Testis (tissue), 3 donors: ENCODE data around the gene CRIM1. TPM values are rescaled to one million over a fixed set of nuclear protein-coding genes. Genes with fewer than 3 reads are reported as not detected.

Experiments used
- DNase-seq: peaks from one replicate; pipeline ENCODE4 v3.0.0-alpha.2; 2019
- H3K27ac ChIP-seq, 2 donors: fragments of 200-600 bp; sonication (generic); one replicate each; pipeline ENCODE4 v1.5.1; 2019
- H3K27me3 ChIP-seq: fragments of 200-600 bp; sonication (generic); one replicate; pipeline ENCODE4 v1.5.1; 2019
- H3K36me3 ChIP-seq: fragments of 200-600 bp; sonication (generic); one replicate; pipeline ENCODE4 v1.5.1; 2017; ENCODE audit warnings: low read depth; ENCODE audit errors: missing control alignments
- H3K4me1 ChIP-seq: fragments of 200-600 bp; sonication (generic); one replicate; pipeline ENCODE4 v1.5.1; 2019
- H3K4me3 ChIP-seq, 2 donors: fragments of 200-600 bp; sonication (generic); one replicate each; pipeline ENCODE4 v1.5.1; 2017 to 2019
- H3K9me3 ChIP-seq: fragments of 200-600 bp; sonication (generic); one replicate; pipeline ENCODE4 v1.5.1; 2017
- CTCF ChIP-seq, 3 experiments: fragments of 450-650 bp in 2 of 3; fragments of 200-600 bp in 1 of 3; sonication (generic) in 1 of 3; IDR thresholded peaks; one replicate each; pipeline ENCODE4 v1.5.1; 2016 to 2019; ENCODE audit warnings: antibody characterized with exemption in 3 of 3, mild to moderate bottlenecking in 2 of 3, moderate library complexity in 1 of 3
- POLR2A ChIP-seq: fragments of 450-650 bp; IDR thresholded peaks from one replicate; pipeline ENCODE4 v1.6.1; 2017; ENCODE audit warnings: antibody characterized with exemption, mild to moderate bottlenecking, moderate library complexity
- WGBS, 2 donors: methylation state at CpG; one replicate each; pipeline ENCODE4 v1.1.5; 2018; 5-methylcytosine and 5-hydroxymethylcytosine counted together
- intact Hi-C: fragments of 100-400 bp; cut with DNase I; formaldehyde crosslinking; loops from one replicate; pipeline ENCODE4 v1.15.1; 2023; ENCODE audit warnings: low total_unique reads
- polyA plus RNA-seq: library from polyadenylated mRNA; stranded (reverse); fragments of 350-450 nt; fragmentation: Illumina TruSeq; extraction: RNeasy Lipid Tissue Mini Kit (QIAGEN cat#74804); gene quantifications from one replicate; pipeline ENCODE4 v1.2.3, GENCODE V29; 2014; ENCODE audit warnings: low read depth, low replicate concordance; ENCODE audit not compliant: insufficient read depth
- total RNA-seq, 2 donors: library from RNA; depleted of rRNA; stranded (reverse); fragments of >200 nt; gene quantifications; one replicate each; pipeline ENCODE4 v1.2.3, GENCODE V29; 2016

CRIM1 gene
- total and polyA plus RNA-seq, 3 donors from 2014 or later = 38.2 to 94.1 (median 68.4) TPM

GRCh38 chr2:36534275-36534799 lies 178.8 kb downstream of the CRIM1 start:
- Histone ChIP-seq H3K36me3 (no peaks in the 10 kb centered on the region), H3K27me3 (no peaks in the 10 kb centered on the region), H3K27ac (no peak overlapping the region), H3K4me1 (no peaks in the 10 kb centered on the region), H3K4me3 (no peak overlapping the region), H3K9me3 (no peaks in the 10 kb centered on the region)
- intact Hi-C loops = no loop called here
- TF ChIP-seq CTCF (IDR thresholded peaks at IDR 0.05) (no peak), POLR2A (no peak)
- no peak for DNase-seq

- Histone ChIP-seq H3K9me3 (no peaks in the 10 kb centered on the region), H3K4me3 (no peak overlapping the region), H3K27ac (no peak overlapping the region), H3K36me3 (no peaks in the 10 kb centered on the region), H3K4me1 (no peaks in the 10 kb centered on the region), H3K27me3 (no peaks in the 10 kb centered on the region)
- WGBS, 2 donors = 86 to 96% methylated on average over 2 of the region's 2 CpGs
- DNase-seq = no peak
- no peak for TF ChIP-seq POLR2A
- no peak for TF ChIP-seq CTCF (IDR thresholded peaks at IDR 0.05)
- intact Hi-C loops = no loop called here
Observed at GRCh38 chr2:36535099-36535498, 179.5 kb downstream of the CRIM1 start.

GRCh38 chr2:36536776-36537175 lies 181.2 kb downstream of the CRIM1 start:
- Histone ChIP-seq H3K27ac (no peak overlapping the region), H3K9me3 (no peaks in the 10 kb centered on the region), H3K4me3 (no peak overlapping the region), H3K27me3 (no peaks in the 10 kb centered on the region), H3K36me3 (no peaks in the 10 kb centered on the region), H3K4me1 (no peaks in the 10 kb centered on the region)
- TF ChIP-seq CTCF (IDR thresholded peaks at IDR 0.05) (no peak), POLR2A (no peak)
- no peak for DNase-seq
- 72 to 77% methylated on average over 3 of the region's 3 CpGs for WGBS, 2 donors
- intact Hi-C loops = no loop called here

GRCh38 chr2:36538335-36538734 lies 182.8 kb downstream of the CRIM1 start:
- TF ChIP-seq POLR2A (no peak), CTCF (IDR thresholded peaks at IDR 0.05) (no peak)
- Histone ChIP-seq H3K4me3 (no peak overlapping the region), H3K36me3 (no peaks in the 10 kb centered on the region), H3K4me1 (no peaks in the 10 kb centered on the region), H3K27ac (no peak overlapping the region), H3K9me3 (no peaks in the 10 kb centered on the region), H3K27me3 (no peaks in the 10 kb centered on the region)
- intact Hi-C loops = no loop called here
- DNase-seq = no peak
- WGBS, 2 donors = 69 to 76% methylated on average over 5 of the region's 5 CpGs

- 93% methylated on average over 7 of the region's 7 CpGs for WGBS, 2 donors
Observed at GRCh38 chr2:36539631-36540030, 184.1 kb downstream of the CRIM1 start.

More at GRCh38 chr2:36539631-36540030, 184.1 kb downstream of the CRIM1 start:
- H3K4me1 ChIP-seq = no peaks in the 10 kb centered on the region
- H3K27me3 ChIP-seq = no peaks in the 10 kb centered on the region
- no peak overlapping the region for H3K4me3 ChIP-seq
- TF ChIP-seq POLR2A (no peak), CTCF (IDR thresholded peaks at IDR 0.05) (no peak)
- H3K36me3 ChIP-seq = no peaks in the 10 kb centered on the region
- DNase-seq = no peak
- intact Hi-C loops = no loop called here
- no peak overlapping the region for H3K27ac ChIP-seq
- H3K9me3 ChIP-seq = no peaks in the 10 kb centered on the region
